ENCODE data around the gene REL.
"Not testable (repeated sequence)": the region's sequence is repeated elsewhere in the genome, so short reads cannot be mapped to it uniquely, and the experiment has no call there.

Gene REL

DNA sequence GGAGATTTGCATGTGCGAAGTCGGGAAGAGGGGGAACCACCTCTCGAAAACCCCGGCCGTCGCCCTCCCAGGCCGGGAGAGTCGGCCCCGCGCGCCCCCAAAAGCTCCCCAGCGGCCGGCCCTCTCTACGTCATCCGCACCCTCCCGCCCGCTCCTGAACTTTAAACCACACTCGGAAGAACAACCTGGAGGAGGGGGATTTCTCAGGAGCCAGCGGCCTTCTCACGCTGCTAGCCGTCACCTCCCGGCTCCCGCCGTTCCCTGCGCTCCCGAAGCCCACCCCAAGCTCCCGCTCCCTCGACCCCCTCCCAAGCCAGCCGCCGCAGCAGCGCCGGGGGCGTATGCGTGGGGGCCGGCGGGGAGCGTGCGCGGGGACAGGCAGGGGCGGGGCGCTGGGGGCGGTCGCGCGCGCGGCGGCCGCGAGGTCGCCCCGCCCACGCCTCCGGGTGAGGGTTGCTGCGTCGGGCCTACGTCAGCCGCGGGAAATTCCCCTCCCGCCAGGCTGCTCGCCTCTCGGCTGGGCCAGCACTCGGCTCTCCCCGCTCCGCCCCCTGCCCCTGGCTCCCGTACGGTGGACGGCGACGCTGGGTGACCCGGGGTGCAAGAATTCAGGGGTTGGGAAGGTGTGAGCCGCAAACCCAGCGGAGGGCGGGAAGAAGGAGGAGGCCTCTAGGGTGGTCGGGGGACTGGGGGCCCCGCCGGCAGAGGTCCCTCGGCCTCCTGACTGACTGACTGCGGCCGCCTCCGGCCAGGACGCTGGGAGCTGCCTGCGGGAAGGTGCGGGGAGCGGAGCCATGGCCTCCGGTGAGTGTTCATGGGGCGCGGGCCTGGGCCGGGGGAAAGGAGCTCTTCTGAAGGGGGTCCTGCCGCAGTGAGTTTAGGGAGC lies at the start of gene REL:
Gene REL, plus strand, starts transcription at position 528 of the 886 bp plus-strand sequence. Its CDS starts 267 bp downstream, at position 795.
- peak; percentile 93 for DNase-seq

DNA sequence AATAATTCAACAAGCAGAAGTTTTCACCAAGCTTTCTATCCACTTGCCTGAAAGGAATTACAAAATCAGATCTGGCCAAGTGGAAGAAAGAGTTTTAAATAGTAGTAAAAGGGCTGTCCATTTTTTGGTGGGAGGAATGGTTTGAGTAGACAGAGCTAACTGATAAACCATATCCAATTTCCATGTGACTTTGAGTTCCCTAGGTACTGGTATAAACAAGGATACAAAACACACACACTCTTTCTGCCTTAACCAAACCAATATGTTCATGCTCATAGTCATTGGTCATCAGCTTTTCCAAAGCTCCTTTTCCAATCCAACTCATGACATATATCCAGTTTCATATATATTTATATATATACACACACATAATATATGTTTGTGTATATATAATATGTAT lies 49.5 kb upstream of the REL start:
- DNase-seq, result no peak

DNA sequence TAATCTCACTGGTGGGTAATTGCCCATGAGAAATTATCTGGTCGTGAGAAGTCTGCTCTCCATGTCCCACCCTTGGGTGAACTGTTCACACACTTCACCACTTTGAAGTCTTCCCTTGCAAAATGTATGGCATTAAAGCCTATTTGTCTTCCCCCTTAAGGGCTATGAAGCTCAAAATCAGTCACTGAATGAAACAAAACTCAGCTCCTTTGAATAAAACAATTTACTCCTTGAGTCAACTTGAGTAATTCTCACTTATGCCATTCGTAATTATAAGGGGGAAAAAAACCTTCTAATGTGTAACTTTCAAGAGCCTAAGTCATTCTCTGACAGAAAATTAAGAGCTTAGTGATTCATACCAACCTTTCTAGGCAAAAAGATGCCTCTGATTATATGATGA lies 48.8 kb upstream of the REL start:
- DNase-seq, result no peak

DNA sequence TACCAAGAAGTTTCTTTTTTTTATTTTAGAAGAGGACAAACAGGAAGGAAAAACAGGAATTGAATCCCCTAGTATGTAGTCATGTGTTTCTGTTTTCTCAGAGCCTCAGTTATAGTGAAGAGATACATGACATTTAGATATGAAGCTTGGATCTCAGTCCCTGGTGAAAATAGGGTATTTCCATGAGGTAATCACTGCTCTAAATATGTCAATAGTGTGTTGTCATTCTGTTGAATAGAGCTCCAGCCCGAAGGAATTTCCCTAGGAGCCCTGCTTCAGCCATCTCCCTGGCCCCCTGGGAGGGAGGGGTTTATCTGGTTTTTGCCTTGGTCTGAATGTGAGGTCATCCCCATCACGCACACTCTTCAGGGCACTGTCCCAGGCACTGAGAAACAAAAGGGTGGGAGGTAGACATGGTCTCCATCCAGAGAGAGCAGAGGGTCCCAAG lies 47.1 kb upstream of the REL start:
- DNase-seq, result no peak

DNA sequence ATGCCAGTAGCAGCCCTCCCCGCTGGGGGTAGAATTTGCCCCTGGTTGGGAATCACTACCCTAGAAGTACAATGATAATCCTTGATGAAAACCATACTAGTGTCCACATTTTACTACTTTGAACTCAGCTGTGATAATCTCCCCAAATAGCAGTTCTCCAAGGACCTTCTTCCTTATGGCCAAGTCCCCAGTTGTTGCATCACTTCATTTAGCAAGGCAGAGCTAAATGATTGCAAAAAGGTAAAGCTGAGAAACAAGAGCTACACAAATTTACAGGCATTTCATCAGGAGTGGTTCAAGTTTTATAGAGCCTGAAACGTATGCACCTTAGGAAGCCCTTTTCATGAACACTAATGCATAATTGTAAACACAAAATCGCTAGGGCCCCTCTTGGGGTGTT lies 44.9 kb upstream of the REL start:
- DNase-seq, result no peak

DNA sequence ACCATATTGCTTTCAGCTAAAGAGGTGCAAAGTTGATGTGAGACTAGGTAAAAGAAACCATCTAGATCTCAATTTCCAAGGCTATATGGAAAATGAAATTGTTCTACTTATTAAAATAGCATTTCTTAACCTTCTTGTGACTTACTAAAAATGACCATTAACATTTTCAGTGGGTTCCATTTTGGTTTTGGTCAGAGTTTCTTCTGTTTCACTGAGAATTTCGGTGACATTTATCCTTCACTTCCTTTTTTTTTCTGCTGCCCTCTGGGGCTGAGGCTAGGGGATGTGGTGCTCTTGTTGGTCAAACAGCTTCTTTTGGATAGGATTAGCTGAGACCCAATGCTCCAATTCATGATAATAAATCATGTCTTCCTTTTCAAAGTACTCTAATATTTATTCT lies 44.3 kb upstream of the REL start:
- DNase-seq, result no peak

DNA sequence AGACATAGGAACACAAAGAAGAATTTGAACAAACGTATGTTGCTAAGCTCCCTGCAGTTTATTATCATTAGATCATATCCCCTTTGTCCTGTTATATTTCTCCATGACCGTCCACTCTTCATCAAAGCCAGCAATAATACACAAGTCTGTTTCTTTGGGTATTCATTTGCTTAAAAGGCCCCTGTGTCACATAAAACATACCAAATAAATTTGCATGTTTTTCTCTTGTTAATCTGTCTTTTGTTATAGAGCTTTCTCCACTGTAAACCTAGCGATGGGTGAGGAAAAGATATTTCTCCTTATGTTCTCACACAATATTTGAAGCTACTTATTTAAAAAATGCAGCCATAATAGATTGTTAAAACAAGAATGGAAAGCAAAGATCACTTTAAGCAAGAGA lies 42.9 kb upstream of the REL start:
- DNase-seq, result no peak

DNA sequence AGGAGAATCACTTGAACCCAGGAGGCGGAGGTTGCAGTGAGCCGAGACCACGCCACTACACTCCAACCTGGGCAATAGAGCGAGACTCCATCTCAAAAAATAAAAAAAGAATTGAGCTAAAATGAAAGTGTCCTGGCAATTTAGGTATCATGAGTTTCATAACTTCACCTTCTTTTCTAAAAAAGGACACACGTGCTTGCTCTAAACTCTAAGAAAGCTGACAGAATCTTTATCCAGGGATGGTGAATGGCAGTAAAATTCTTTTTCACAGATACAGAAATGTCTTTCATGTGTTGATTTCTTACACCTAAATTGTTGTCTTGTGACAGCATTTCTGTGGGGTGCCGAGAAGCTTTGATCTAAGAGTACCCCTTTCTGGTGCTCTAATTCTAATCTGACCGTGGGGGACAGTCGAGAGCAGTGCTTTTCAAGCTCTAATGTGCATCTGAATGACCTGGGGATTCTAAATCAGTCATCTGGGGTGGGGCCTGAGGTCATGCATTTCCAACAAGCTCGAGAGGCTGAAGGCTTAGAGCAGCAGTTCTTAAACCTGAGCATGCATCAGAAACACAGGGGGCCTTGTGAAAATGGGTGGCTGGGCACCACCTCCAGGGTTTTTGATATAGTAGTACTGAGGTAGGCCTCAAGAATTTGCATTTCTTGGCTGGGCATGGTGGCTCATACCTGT lies 42.1 kb upstream of the REL start:
- DNase-seq, result no peak

DNA sequence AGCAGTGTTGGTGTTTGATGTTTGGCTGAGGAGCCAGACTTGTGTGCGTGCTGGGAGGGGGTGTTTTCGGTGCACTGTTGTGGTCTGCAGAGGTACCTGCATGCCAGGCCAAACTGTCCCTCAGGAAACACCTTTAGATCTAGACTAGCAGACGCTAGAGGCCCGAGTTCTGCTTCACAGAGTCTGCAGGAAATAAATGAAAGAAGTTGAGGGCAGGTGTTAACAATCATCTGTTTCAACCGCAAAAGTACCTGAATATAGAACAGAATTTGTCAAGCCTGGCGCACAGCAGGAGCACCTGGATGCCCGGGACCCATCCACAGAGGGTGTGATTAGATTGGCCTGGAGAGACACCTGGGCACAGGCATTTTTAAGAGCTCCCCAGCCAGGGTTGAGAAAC lies 40.5 kb upstream of the REL start:
- no peak for DNase-seq

DNA sequence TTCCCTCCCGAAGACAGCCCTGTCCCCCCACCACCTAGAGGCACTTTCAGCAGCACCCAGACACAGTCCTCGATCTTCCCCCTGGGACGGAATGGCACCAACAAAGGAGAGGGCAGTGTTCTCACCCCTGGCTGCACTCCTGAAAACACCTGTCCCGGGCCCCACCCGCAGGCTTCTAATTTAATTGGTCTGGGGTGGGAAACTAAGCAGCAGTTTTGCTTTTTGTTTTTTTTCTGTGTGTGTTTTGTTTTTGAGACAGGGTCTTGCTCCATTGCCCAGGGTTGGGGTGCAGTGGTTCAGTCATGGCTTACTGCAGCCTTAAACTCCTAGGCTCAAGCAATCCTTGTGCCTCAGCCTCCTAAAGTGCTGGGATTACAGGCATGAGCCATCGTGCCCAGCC lies 38.4 kb upstream of the REL start:
- DNase-seq, result no peak

DNA sequence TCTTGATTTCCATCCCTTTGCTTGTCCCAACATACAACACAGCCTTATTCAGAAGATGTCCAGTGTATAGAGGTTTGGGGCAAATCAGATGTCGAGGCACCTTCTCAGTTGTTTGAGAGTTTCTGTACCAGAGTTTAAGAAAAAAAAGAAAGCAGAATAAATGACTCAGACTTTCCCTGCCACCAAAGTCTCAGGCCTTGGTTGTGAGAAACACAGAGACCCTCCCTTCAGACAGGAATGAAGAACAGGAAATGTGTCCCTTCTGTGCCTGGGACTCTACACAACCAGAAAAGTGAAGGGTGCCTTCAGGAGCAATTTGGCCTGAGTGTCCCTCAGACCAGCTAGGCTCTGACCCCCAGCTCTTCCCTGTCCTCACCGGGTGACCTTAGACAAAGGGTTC lies 37.3 kb upstream of the REL start:
- DNase-seq, result peak; percentile 31

DNA sequence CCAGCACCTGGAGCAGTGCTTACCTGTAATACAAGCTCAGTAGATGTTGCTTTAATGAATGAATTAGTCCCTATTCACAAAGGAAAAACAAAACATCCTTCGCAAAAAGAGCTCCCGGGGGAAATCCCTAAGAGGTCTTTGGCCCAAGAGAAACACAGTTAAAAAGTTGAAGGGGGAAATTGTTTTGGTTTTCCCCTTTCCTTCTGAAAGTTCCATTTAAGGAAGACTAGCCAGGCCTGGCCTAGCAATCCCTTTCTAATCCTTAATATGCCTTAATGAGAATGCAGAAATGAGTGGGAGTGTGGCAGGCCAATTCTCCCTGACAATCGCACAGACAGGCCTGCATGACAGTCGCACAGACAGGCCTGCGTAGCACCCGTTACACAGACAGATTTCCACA lies 33.5 kb upstream of the REL start:
- DNase-seq, result no peak

DNA sequence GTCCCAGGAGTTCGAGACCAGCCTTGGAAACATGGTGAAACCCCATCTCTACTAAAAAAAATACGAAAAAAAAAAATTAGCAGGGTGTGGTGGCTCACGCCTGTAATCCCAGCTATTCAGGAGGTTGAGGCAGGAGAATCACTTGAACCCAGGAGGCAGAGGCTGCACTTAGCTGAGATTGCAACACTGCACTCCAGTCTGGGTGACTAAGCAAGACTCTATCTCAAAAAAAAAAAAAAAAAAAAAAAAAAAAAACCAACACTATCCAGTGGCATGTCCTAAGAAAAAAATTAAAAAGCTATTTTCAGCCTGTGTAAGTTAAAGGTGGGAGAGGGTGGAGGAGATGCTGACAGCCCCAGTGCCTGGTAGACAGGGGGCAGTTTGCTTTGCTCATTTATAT lies 32.2 kb upstream of the REL start:
- DNase-seq, result no peak

DNA sequence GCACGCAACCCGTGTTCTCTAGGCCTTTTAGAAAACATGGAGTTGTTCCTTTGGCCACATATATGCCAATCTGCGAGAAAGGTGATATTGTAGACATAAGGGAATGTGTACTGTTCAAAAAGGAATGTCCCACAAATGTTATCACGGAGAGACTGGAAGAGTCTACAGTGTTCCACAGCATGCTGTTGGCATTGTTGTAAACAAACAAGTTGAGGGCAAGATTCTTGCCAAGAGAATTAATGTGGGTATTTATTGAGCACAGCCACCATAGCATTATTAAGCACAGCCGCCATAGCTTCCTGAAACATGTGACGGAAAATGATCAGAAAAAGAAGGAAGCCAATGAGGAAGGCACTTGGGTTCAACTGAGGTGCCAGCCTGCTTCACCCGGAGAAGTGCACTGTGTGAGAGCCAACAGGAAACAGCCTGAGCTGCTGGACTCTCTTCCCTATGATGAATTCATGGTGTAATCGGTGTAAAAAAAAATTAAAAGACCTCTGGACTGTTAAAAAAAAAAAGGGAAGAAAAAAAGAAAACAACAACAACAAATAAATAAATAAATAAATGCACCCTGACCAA lies 29.0 kb upstream of the REL start:
- no peak for DNase-seq

DNA sequence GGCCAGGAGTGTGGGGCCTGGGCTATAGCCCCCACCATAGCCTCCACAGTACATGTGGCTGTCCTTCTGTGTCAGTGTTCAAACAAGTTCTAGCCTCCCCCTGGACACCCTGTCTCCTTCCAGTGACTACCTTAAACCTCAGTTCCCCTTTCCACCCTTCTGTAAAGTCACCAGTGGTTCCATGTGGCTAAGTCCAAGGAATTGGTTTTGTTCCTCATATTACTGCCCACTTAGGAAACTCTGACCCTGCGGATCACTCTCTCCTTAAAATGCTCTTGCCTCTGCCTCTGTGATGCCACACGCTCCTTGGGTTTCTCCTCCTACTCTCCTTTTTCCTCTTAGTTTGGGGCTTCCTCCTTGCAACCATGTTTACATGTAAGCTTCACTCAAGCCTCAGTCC lies 27.8 kb upstream of the REL start:
- DNase-seq, result no peak

DNA sequence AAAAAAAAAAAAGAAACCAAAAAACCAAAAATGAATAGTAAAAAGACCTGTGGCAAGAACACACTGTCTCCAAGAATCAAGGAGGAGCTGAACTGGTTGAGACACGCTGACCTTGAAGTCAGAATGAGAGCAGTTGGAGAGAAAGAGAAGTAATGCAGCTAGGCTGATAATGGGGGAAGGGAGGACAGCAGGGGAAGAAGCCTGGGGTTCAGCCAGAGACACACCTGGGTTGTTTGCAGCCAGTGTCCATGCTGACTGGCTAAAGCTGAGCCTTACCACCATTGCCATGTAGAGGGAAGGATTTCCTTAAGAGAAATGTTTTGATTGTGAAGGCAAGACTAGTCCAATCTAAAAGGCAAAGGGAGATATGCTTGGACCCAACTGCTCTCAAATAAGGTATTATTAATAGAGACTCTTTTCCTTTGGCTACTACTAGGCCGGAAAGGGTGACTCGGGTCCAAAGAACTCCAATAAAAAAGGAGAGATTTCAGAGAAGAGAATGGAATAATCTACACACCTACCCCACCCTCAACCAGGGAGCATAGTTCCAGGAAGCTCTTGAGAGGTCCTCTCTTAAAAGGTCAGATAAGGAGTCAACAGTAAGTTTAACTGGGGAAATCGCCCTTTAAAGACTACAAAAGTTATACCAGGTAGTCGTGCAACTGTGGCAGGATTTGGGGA lies 25.2 kb upstream of the REL start:
- DNase-seq, result no peak

DNA sequence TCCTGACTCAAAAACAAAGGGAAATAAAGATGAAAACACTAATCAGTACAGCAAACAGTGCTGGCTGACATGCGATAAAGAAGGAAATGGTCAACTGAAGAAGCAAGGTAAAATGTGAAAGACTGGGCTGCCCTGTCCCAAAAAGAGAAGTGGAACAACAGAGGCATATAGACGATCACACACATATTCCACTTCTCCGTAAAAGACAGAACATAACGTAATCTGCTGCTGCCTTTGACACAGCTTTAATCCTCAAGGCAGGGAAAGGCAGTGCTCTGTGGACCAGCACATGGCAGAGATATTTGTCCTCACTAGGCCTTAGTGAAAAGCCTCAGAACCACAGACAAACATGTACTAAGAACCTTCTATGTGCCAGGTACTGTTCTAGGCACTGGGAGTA lies 24.3 kb upstream of the REL start:
- DNase-seq, result no peak

DNA sequence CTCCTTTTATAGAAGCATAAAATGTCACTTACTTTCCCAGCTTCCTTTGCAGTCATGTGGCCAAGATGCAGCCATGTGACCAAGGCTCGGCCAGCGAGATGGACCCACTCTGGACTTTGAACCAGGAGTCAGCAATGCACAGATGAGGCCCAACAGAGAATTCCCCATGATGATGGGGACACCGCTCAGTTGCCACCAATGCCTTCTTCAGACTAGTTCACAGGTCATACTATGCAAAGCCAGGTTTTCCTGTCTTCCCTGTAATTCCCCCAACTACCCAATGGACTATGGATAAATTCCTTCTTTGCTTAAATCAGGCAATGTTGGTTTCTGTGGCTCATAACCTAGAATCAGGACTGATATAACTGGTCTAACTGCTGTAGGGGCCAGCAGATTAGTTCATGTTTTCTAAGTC lies 22.5 kb upstream of the REL start:
- DNase-seq, result no peak

DNA sequence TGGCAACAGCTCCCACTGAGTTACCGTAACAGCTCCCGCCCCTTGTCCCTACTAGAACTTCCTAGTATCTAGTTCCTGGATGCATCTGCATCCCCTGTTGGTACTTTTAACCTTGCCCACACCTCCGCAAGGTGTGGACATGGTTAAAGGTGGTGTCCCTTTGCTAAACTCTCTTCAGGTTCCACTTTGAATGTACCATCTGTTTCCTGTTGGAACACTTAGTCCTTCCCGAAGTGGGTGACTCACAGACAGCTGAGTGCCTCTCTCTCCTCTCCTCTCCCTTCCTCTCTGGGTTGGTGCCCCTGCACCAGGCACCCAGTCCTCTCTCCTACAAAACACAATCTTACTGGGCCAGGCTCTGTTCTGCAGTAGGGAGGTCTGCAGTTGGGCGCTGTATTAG lies 19.6 kb upstream of the REL start:
- DNase-seq, result no peak

DNA sequence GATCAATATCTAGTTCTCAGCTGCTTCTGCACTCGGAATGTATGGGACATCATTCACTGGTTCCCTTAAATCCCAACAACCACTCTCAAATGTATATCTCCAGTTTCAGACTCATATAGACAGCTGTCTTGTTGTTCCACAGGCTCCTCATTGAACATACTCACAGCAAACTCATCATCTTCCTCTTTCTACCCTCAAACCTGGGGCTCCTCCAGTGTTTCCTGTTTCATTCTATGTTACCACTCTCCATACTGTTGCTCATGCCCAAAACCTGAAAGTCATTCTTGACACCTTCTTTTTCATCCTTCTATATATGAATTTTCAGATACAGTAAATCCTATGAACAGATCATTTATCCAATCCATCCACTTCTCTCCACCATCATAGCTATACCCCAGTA lies 18.7 kb upstream of the REL start:
- DNase-seq, result no peak

DNA sequence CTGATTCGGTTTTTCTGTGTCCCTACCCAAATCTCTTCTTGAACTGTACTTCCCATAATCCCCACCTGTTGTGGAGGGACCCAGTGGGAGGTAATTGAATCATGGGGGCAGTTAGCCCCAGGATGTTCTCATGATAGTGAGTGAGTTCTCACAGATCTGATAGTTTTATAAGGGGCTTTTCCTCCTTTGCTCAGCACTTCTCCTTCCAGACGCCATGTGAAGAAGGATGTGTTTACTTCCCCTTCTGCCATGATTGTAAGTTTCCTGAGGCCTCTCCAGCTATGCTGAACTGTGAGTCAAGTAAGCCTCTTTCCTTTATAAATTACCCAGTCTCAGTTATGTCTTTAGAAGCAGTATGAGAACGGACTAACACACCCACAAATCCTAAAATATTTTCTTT lies 16.0 kb upstream of the REL start:
- not testable (repeated sequence) for DNase-seq

DNA sequence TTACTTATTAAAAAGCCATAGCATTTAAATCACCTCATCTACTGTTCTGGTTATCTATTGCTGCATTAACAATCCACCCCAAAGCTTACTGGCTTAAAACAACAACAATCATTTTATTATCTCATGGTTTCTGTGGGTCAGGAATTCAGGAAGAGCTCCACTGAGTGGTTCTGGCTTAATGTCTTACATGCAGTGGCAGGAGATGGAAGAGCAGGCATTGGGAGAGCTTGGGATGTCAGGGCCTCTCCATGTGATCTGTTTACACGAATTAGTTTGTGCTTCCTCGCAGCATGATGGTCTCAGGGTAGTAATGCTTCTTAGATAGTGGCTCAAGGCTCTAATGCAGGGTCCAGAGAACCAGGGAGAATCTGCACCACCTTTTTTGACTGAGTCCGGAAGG lies 14.4 kb upstream of the REL start:
- no peak for DNase-seq

DNA sequence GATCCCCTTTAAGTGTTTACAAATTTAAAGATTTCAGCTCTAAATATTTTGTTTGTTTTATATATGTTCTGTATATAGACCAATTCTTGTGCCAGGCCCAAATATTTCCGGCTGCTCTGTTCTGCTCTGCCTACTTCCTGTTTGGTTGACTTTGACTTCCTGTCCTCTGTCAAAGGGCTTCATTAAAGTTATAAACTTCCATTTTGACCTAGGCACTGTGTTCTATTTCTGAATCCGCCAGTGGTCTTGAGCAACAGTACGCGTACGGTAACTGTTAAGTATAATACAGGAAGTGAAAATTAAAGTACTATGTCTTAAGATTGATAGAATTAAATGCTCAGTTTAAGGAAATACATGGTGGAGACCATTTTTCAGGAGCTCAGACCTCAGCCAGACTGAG lies 13.5 kb upstream of the REL start:
- peak; percentile 31 for DNase-seq

Measured in activated CD4-positive, alpha-beta T cell treated with anti-CD3 and anti-CD28 coated beads for 48 hours (primary cell).